Glomerular endothelial cell (primary cell): Measurements from ENCODE around the gene EGFR. TPM values are rescaled to one million over a fixed set of nuclear protein-coding genes. Genes with fewer than 3 reads are reported as not detected.
A peak's percentile ranks its signal among the peaks of the same experiment; 100 is the strongest.

Experiments used
- DNase-seq: peaks from one replicate; pipeline ENCODE4 v3.0.0-alpha.2; 2011; ENCODE audit warnings: low read depth, low spot score; ENCODE audit errors: extremely low read depth
- total RNA-seq: library from RNA; depleted of rRNA; stranded (reverse); fragments of >200 nt; gene quantifications from 2 replicates; pipeline ENCODE4 v1.2.3, GENCODE V29; 2015

EGFR gene
- total RNA-seq, 1 donor from 2014 or later = 21.7 TPM

GRCh38 chr7:55060636-55061022 lies 41.8 kb downstream of the EGFR start:
- DNase-seq = no peak

- DNase-seq = no peak
Observed at GRCh38 chr7:55061726-55062499, 43.1 kb downstream of the EGFR start.

GRCh38 chr7:55063061-55063460 lies 44.2 kb downstream of the EGFR start:
- DNase-seq = no peak

- no peak for DNase-seq
Observed at GRCh38 chr7:55063633-55064032, 44.8 kb downstream of the EGFR start.

- no peak for DNase-seq
Observed at GRCh38 chr7:55065079-55065478, 46.3 kb downstream of the EGFR start.

- peak; percentile 65 for DNase-seq
Observed at GRCh38 chr7:55065511-55066229, 46.9 kb downstream of the EGFR start.

GRCh38 chr7:55066524-55066923 lies 47.7 kb downstream of the EGFR start:
- no peak for DNase-seq

GRCh38 chr7:55066938-55067337 lies 48.1 kb downstream of the EGFR start:
- no peak for DNase-seq

- no peak for DNase-seq
Observed at GRCh38 chr7:55067748-55068147, 48.9 kb downstream of the EGFR start.

- DNase-seq = no peak
Observed at GRCh38 chr7:55069271-55069792, 50.5 kb downstream of the EGFR start.

- DNase-seq = no peak
Observed at GRCh38 chr7:55070271-55070743, 51.5 kb downstream of the EGFR start.

GRCh38 chr7:55070854-55071253 lies 52.0 kb downstream of the EGFR start:
- no peak for DNase-seq

- no peak for DNase-seq
Observed at GRCh38 chr7:55071411-55072175, 52.8 kb downstream of the EGFR start.

- DNase-seq = no peak
Observed at GRCh38 chr7:55072251-55072650, 53.4 kb downstream of the EGFR start.

GRCh38 chr7:55073051-55073511 lies 54.3 kb downstream of the EGFR start:
- no peak for DNase-seq

GRCh38 chr7:55073976-55074528 lies 55.2 kb downstream of the EGFR start:
- DNase-seq = no peak

- no peak for DNase-seq
Observed at GRCh38 chr7:55075464-55076021, 56.7 kb downstream of the EGFR start.

- no peak for DNase-seq
Observed at GRCh38 chr7:55077561-55078410, 59.0 kb downstream of the EGFR start.
